ENCODE measurements around the gene OLIG3.

GRCh38 chr6:137520520-137520919 is 26.3 kb upstream of the OLIG3 start:
- TF ChIP-seq, protein P1, sequence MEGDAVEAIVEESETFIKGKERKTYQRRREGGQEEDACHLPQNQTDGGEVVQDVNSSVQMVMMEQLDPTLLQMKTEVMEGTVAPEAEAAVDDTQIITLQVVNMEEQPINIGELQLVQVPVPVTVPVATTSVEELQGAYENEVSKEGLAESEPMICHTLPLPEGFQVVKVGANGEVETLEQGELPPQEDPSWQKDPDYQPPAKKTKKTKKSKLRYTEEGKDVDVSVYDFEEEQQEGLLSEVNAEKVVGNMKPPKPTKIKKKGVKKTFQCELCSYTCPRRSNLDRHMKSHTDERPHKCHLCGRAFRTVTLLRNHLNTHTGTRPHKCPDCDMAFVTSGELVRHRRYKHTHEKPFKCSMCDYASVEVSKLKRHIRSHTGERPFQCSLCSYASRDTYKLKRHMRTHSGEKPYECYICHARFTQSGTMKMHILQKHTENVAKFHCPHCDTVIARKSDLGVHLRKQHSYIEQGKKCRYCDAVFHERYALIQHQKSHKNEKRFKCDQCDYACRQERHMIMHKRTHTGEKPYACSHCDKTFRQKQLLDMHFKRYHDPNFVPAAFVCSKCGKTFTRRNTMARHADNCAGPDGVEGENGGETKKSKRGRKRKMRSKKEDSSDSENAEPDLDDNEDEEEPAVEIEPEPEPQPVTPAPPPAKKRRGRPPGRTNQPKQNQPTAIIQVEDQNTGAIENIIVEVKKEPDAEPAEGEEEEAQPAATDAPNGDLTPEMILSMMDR (IDR thresholded peaks at IDR 0.05 in 4 of 5, conservative IDR thresholded peaks at IDR 0.05 in 1 of 5): no peak
- TF ChIP-seq POLR2A (IDR thresholded peaks at IDR 0.05): no peak

All from gastrocnemius medialis (tissue), 4 donors.